SK-MEL-5 (cell line): ENCODE measurements around the gene GCNT2. TPM values are rescaled to one million over a fixed set of nuclear protein-coding genes. Genes with fewer than 3 reads are reported as not detected.
"Not testable (repeated sequence)": the region's sequence is repeated elsewhere in the genome, so short reads cannot be mapped to it uniquely, and the experiment has no call there.

Source experiments
- DNase-seq: peaks from one replicate; pipeline ENCODE4 v3.0.0-alpha.2; 2016; ENCODE audit warnings: low read depth, low spot score
- in situ Hi-C: cut with HindIII; loops from 2 replicates; pipeline ENCODE4 v1.10.0; 2016; ENCODE audit warnings: low sequenced_read_pairs, high pct_unique_total_duplicates, low pct_unique_long_range_greater_than_20kb
- total RNA-seq: library from RNA; depleted of rRNA; stranded (reverse); fragments of >200 nt; shearing (Covaris generic); gene quantifications from 2 replicates; pipeline ENCODE4 v1.2.3, GENCODE V29; 2014

The GCNT2 gene
- total RNA-seq, 1 experiment from 2014 or later = 39.8 TPM

- DNase-seq, in situ Hi-C loops: not testable (repeated sequence)
These were observed 95.1 kb downstream of the GCNT2 start for GRCh38 chr6:10616266-10616665.

DNA sequence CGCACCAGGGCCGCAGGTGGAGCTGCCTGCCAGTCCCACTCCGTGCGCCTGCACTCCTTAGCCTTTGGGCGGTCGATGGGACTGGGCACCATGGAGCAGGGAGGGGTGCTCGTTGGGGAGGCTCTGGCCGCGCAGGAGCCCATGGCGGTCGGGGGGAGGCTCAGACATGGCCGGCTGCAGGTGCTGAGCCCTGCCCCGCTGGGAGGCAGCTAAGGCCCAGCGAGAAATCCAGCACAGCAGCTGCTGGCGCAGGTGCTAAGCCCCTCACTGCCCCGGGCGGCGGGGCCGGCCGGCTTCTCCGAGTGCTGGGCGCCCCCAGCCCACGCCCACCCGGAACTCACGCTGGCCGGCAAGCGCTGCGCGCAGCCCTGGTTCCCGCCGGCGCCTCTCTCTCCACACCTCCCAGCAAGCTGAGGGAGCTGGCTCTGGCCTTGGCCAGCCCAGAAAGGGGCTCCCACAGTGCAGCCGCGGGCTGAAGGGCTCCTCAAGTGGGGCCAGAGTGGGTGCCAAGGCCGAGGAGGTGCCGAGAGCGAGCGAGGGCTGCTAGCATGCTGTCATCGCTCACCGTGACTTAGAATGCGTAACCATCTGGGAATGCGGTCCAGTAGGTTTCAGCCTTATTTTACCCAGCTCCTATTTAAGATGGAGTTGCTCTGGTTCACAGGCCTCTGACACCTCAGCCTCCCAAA, 96.0 kb downstream of the GCNT2 start:
- in situ Hi-C loops = no loop called here

DNA sequence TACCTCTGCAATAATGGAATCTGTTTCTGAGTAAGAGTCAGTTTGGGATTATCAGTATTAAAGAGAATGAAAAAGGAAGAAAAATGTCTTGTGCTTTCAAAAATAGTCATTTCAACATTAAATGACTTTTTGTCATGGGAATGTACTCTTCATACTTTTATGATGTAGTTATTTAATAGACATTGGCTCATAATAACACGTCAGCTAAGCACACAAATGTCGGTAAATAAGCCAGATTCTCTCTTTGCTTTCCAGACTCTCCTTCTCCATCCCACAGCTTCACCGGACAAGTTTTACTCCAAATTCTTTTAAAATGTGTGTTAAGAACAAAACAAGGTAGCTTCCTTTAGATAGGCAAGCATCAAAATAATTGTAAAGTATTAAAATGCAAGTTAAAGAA, 97.3 kb downstream of the GCNT2 start:
- in situ Hi-C loops = no loop called here
- no peak for DNase-seq

More for the DNA sequence above, 96.0 kb downstream of the GCNT2 start:
- no peak for DNase-seq

- in situ Hi-C loops = no loop called here
- no peak for DNase-seq
These were observed 100.1 kb downstream of the GCNT2 start for GRCh38 chr6:10621213-10621612.

DNA sequence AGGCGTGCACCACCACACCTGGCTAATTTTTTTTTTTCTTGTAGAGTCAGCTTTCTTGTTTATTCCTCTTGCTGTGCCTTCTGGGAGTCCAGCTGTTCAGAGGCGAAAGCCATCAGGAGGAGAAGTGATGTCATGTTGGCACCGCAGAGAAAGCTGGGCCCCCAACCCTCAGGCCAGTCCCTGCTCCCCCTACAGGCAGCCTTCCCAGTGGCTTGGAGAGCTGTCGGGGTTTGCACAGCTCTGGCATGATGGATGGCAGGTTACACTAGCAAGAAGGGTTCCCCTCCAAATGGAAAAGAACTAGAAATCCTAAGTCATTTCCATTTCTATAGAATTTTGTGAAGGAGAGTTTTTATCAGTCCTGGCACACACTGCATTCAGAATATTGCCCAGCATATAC, 100.7 kb downstream of the GCNT2 start:
- no peak for DNase-seq
- in situ Hi-C loops = no loop called here

DNA sequence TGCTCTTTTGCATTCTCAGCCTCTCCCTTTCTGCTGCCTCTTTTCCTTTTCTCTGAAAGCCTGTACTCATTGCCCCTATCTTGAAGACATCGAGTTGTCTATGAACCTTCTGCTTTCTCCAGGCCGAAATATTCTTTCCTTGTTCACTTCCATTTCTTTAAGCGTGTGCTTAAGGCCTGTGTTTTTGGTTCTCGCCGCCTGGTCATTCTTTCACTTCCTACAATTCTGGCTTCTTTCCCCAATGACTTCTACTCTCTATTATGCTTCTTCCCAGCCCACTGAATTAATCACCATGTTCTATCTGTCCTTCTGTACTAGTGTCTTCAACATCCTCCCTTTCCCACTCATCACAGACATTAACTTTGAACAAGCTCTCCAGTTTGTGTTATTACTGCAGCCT, 103.7 kb downstream of the GCNT2 start:
- in situ Hi-C loops = no loop called here
- no peak for DNase-seq

- no peak for DNase-seq
- in situ Hi-C loops = no loop called here
These were observed 105.1 kb downstream of the GCNT2 start for GRCh38 chr6:10626154-10626741.

DNA sequence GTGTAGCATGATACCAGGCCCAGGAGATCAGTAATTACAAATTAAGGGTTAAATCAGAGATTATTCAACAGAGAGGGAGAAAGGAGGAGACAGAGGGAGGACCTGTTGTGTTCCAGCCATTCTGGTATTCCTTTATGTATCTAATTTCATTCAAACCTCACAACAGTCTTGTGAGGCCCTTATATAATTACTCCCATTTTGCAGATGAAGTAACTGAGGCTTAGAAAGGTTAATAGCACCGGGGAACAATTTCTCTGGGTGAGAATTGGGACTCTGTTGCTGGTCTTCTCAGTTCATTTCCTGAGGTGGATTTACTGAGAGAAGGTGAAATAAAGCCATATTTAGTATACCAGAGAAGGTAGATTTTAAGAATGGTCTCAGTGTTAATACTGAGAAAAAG, 106.6 kb downstream of the GCNT2 start:
- in situ Hi-C loops = no loop called here
- no peak for DNase-seq

- DNase-seq = no peak
- in situ Hi-C loops = no loop called here
These were observed 109.0 kb downstream of the GCNT2 start for GRCh38 chr6:10630178-10630577.

- in situ Hi-C loops = no loop called here
- DNase-seq = no peak
These were observed 112.1 kb downstream of the GCNT2 start for GRCh38 chr6:10633216-10633615.

- DNase-seq = no peak
- in situ Hi-C loops = no loop called here
These were observed 119.3 kb downstream of the GCNT2 start for GRCh38 chr6:10640412-10640811.

DNA sequence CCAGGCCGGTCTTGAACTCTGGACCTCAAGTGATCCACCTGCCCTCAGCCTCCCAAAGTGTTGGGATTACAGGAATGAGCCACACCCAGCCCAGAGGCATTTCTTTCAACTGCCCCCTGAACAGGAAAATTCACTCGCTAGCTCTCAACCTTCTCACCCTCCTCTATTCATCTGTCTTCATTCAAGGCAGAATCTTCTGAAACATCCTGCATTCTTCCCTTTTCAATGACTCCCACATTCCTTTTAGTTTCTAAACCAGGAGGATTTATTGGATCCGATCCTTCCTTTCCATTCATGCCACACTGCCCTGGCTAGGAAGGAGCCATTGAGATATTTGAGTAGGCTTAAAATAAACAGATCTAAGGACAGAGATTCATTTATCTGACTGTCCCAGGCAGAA, 120.4 kb downstream of the GCNT2 start:
- in situ Hi-C loops = no loop called here
- no peak for DNase-seq

- no peak for DNase-seq
- in situ Hi-C loops = no loop called here
These were observed 122.1 kb downstream of the GCNT2 start for GRCh38 chr6:10643201-10643651.

DNA sequence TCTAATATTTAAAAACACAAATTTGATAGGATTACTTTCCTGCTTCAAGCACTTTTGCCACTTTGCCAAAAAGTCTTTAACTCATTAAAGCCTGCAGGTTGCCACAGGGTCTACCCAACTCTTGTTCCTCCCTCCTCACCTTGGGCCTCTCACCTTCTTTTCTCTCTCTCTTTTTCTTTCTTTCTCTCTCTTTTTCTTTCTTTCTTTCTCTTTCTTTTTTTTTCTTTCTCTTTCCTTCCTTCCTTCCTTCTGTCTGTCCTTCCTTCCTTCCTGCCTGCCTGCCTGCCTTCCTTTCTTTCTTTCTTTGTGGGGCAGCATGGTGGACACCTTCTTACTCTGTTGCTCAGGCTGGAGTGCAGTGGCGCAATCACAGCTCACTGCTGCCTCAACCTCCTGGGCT, 123.1 kb downstream of the GCNT2 start:
- in situ Hi-C loops = no loop called here
- DNase-seq = no peak

GRCh38 chr6:10655508-10656055, 134.4 kb downstream of the GCNT2 start:
- in situ Hi-C loops = no loop called here
- DNase-seq = no peak

DNA sequence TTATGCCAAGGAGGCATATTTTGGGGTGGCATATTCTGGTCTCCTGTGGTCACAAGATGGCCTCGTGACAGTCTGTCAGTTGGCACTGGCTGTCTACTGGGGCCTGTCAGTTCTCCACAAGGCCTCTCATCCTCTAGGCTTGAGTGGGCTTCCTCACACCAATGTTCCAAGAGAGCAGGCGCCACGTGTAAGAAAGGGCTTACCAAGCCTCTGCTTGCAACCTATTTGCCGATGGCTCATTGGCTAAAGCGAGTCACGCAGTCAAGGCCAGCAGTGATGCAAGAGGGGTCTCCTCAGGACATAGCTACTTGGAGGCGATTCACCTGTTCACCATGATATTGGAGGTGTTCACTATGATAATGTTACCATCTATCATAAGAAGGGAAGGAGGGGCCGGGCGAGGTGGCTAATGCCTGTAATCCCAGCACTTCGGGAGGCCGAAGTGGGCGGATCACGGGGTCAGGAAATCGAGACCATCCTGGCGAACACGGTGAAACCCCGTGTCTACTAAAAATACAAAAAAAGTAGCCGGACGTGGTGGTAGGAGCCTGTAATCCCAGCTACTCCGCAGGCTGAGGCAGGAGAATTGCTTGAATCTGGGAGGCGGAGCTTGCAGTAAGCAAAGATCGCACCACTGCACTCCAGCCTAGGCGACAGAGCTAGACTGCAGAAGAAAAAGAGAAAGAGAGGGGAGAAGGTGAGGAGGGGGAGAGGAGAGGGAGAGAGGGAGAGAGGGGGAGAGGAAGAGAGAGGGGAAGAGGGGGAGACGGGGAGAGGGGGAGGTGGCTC, 138.0 kb downstream of the GCNT2 start:
- in situ Hi-C loops = no loop called here
- no peak for DNase-seq

- in situ Hi-C loops = no loop called here
- DNase-seq = no peak
These were observed 138.7 kb downstream of the GCNT2 start for GRCh38 chr6:10659699-10660348.
